HL-60/S4 (cell line): ENCODE results near the gene DHCR7.

Source experiments
- in situ Hi-C: fragments of 300-500 bp; cut with MboI; formaldehyde crosslinking; loops from 2 replicates; pipeline ENCODE4 v1.14.3; 2022; ENCODE audit warnings: low sequenced_read_pairs

The DHCR7 gene

DNA sequence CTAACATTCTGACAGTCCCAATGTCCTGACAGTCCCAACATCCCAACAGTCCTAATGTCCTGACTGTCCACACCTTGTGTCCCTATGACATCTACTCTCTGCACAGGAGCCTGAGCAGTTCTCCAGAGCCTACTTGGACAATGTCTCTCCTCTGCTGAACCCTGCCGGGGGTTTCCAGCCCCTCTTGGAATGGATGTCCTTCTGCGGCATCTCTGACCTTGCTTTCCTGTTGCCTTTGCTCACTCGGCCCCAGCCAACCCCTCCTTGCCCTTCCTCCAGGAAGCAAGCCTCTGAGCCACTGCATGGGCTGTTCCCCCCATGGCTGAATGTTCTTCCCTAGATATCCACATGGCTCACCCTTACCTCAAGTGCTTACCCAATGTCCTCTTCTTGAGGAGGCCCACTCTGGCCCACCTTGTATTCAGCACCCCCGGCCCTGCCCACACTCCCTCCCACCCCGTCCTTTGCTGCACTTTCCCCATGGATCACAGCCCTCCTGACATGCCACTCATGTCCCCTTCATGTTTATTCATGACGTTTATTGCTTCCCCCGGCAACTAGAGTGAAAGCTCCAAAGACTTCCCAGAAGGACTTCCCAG, 59.5 kb downstream of the DHCR7 start:
- in situ Hi-C loops = no loop called here

DNA sequence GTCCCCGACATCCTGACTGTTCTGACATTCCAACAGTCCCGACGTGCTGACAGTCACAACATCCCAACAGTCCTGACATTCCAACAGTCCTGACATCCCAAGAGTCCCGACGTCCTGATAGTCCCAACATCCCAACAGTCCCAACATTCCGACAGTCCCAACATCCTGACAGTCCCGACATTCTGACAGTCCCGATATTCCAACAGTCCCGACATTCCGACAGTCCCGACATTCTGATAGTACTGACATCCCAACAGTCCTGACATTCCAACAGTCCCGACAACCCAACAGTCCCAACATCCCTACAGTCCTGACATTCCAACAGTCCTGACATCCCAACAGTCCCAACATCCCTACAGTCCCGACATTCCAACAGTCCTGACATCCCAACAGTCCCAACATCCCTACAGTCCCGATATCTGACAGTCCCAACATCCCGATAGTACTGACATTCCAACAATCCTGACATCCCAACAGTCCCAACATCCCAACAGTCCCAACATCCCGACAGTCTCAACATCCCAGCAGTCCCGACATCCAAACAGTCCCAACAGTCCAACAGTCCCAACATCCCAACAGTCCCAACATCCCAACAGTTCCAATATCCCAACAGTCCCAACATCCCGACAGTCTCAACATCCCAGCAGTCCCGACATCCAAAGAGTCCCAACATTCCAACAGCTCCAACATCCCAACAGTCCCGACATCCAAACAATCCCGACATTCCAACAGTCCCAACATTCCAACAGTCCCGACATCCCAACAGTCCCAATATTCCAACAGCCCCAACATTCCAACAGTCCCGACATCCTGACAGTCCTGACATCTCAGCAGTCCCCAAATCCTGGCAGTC, 60.2 kb downstream of the DHCR7 start:
- in situ Hi-C loops = no loop called here

DNA sequence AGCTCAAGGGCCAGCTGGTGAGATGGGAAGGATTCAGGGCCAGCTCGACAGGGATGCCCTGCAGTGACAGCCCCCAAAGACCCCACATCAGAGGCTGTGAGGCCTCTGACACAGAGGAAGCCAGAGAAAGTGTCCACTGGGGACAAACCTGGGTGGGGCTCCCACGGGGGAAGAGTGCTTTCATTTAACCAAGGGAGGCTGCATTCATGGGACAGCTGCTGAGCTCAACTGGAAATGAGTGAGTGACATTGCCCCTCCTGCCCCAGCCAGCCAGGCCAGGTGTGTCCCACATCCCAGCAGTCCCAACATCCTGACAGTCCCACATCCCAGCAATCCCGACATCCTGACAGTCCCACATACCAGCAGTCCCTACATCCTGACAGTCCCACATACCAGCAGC, 61.0 kb downstream of the DHCR7 start:
- in situ Hi-C loops = no loop called here

DNA sequence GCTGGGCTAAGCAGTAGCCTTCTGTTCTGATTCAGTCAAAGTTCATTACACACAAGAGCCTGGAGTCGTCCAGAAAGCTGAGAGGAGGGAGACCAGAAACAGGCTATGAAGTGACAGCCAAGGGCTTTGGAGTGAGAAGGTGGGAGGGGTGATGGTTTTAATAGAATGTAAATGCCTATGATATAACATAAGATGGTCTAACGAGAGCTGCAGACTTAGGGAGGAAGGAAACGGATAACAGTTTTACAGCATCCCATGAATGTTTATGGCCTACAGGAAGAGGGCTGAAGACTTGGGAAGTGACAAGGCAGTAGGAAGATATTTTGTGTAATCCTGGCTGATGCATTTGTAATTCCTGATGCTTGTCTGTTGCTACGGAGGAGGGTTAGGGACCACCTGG, 62.0 kb downstream of the DHCR7 start:
- in situ Hi-C loops = no loop called here

DNA sequence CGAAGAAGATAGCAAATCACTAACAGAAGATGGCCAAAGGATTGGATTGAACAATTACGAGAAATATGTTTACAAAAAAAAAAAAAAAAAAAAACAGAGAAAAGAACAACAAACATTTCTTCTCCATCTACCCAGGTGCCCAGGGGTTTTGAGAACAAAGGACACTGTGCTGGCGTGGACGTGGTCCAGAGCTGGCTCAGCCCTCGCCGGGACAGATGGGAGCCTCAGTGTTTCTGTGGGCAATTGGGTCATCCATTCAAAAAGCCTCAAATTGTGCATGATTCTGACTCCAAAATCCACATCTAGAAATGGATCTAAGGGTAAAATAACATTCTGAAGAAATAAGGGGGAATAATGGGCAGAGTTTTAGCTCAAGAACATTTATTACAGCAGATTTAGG, 63.1 kb downstream of the DHCR7 start:
- in situ Hi-C loops = no loop called here

DNA sequence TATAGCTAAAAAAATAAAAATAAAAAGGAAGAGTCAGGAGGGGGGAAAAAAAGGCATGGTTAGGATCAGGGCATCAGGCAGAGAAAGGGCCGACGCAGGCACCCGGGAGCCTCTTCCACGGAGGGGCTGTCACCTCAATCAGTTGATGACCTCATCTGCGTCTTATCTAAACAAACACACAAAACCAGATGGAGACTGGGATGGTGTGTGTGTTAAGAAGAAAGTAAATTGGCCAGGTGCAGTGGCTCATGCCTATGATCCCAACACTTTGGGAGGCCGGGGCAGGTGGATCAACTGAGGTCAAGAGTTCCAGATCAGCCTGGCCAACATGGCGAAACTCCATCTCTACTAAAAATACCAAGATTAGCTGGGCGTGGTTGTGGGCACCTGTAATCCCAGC, 63.6 kb downstream of the DHCR7 start:
- in situ Hi-C loops = no loop called here
